HL-60 (cell line): ENCODE data around the gene HNRNPAB.

ENCODE experiments used
- CTCF ChIP-seq: IDR thresholded peaks from one replicate; pipeline ENCODE4 v1.5.1; 2011; ENCODE audit warnings: low read length, control low read depth, inconsistent platforms; ENCODE audit not compliant: insufficient read depth
- GABPA ChIP-seq: IDR thresholded peaks from 2 replicates; pipeline ENCODE4 v1.6.1; 2012; ENCODE audit warnings: low read depth

GRCh38 chr5:178223828-178224335 is 19.5 kb downstream of the HNRNPAB start:
- TF ChIP-seq CTCF = no peak
- no peak for TF ChIP-seq GABPA
